ENCODE measurements around the gene S100A4. TPM values are rescaled to one million over a fixed set of nuclear protein-coding genes. Genes with fewer than 3 reads are reported as not detected.
A peak's percentile ranks its signal among the peaks of the same experiment; 100 is the strongest.

The S100A4 gene
- total and polyA plus RNA-seq, 9 donors = 12.7 to 160 (median 45.3) TPM

GRCh38 chr1:153543736-153544135 is 1.9 kb downstream of the S100A4 start:
- DNase-seq = peak in 1 of 5 donors; percentile 0
- Histone ChIP-seq H3K27me3 (no peaks in the 10 kb centered on the region), H3K36me3 (no peaks in the 10 kb centered on the region), H3K4me1 (ENCODE audit: insufficient read depth) (peaks cover 22% of the 10 kb centered on the region), H3K27ac (no peak overlapping the region), H3K9me3 (no peaks in the 10 kb centered on the region), H3K4me3 (no peak overlapping the region)
- 49 to 59% (median 57%) methylated on average over 4 of the region's 4 CpGs for WGBS, 3 donors
- TF ChIP-seq EP300 (IDR thresholded peaks at IDR 0.05) = no peak
- no peak for TF ChIP-seq CTCF (IDR thresholded peaks at IDR 0.05)
- TF ChIP-seq POLR2A (IDR thresholded peaks at IDR 0.05) = no peak
- intact Hi-C loops (cut with DNase I) = no loop called here

- 54 to 61% (median 60%) methylated on average over 13 of the region's 13 CpGs for WGBS, 3 donors
- intact Hi-C loops (cut with DNase I) = no loop called here
- H3K4me3 ChIP-seq = no peak overlapping the region
- no peak overlapping the region for H3K27ac ChIP-seq
- peak in 2 of 5 donors; percentile 25 to 35 for DNase-seq
- TF ChIP-seq CTCF (IDR thresholded peaks at IDR 0.05) (no peak), POLR2A (IDR thresholded peaks at IDR 0.05) (no peak), EP300 (IDR thresholded peaks at IDR 0.05) (no peak)
- no peaks in the 10 kb centered on the region for H3K36me3 ChIP-seq
- no peaks in the 10 kb centered on the region for H3K27me3 ChIP-seq
- peaks cover 19% of the 10 kb centered on the region for H3K4me1 ChIP-seq (ENCODE audit: insufficient read depth)
- no peaks in the 10 kb centered on the region for H3K9me3 ChIP-seq
Measured at GRCh38 chr1:153542956-153543711, 2.5 kb downstream of the S100A4 start.

- H3K4me1 ChIP-seq (ENCODE audit: insufficient read depth) = peaks cover 18% of the 10 kb centered on the region
- intact Hi-C loops (cut with DNase I) = no loop called here
- TF ChIP-seq CTCF (IDR thresholded peaks at IDR 0.05) (no peak), EP300 (IDR thresholded peaks at IDR 0.05) (no peak), POLR2A (IDR thresholded peaks at IDR 0.05) (no peak)
- H3K27me3 ChIP-seq = no peaks in the 10 kb centered on the region
- 65 to 74% (median 73%) methylated on average over 13 of the region's 13 CpGs for WGBS, 3 donors
- DNase-seq = peak in 2 of 5 donors; percentile 6 to 20
- H3K36me3 ChIP-seq = no peaks in the 10 kb centered on the region
- no peaks in the 10 kb centered on the region for H3K9me3 ChIP-seq
- H3K27ac ChIP-seq = no peak overlapping the region
- H3K4me3 ChIP-seq = no peak overlapping the region
Measured at GRCh38 chr1:153541641-153542590, 3.7 kb downstream of the S100A4 start.
